Vagina (tissue), 2 donors: ENCODE measurements around the gene CRYGA.

Source experiments
- CTCF ChIP-seq, 3 experiments: fragments of 450-650 bp in 2 of 3; fragments of 200-600 bp in 1 of 3; sonication (generic) in 1 of 3; IDR thresholded peaks; one replicate each; pipeline ENCODE4 v1.5.1; 2017 to 2019; ENCODE audit warnings: antibody characterized with exemption in 3 of 3, mild to moderate bottlenecking in 2 of 3, moderate library complexity in 2 of 3
- POLR2A ChIP-seq, 2 donors: fragments of 450-650 bp; IDR thresholded peaks; one replicate each; pipeline ENCODE4 v1.6.1; 2017; ENCODE audit warnings: antibody characterized with exemption in 2 of 2, mild to moderate bottlenecking in 2 of 2, moderate library complexity in 2 of 2

DNA sequence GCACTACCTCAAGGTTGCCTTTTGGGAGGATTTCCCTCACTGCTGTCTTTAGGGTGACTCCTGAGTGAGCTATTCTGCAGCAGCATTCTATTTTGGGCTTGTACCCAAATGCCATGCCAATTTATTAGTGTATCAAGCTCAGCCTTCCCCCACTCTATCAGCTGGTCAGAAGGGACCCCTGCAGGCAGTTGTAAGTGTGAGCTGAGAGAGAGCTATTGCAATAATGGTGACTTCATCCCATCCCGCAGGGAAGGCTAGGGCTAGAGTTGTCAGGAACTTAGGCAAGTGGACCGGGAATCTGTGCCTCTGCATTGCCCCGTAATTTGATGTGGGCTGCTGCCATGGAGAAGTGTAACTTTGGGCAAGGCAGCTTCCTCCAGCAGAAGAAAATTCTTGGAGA is 15.6 kb downstream of the CRYGA start:
- TF ChIP-seq CTCF (IDR thresholded peaks at IDR 0.05) (no peak), POLR2A (IDR thresholded peaks at IDR 0.05) (no peak)
